WTC11 (cell line): ENCODE results near the gene SLC25A11. TPM values are rescaled to one million over a fixed set of nuclear protein-coding genes. Genes with fewer than 3 reads are reported as not detected.

Experiments
- ATAC-seq: fragments of 200-7000 bp; cut with Tn5 transposase; 2 replicates; pipeline ENCODE4 v1.10.0; 2021; ENCODE audit warnings: mild to moderate bottlenecking, moderate library complexity
- CTCF ChIA-PET: fragments of 300-600 bp; sonication (Branson Sonifier 250); formaldehyde crosslinking; loops from one replicate; lab custom pipeline; 2021; ENCODE audit warnings: antibody characterized with exemption; lab: Charles Lee
- POLR2A ChIA-PET: fragments of 350-600 bp; sonication (Branson Sonifier 250); formaldehyde crosslinking; loops from one replicate; lab custom pipeline; 2021; ENCODE audit warnings: antibody characterized with exemption; lab: Charles Lee
- DNase-seq: peaks from one replicate; pipeline ENCODE4 v3.0.0; 2021; ENCODE audit warnings: low spot score
- H3K27ac Mint-ChIP-seq: 2 replicates; pipeline ENCODE4 v1.8.0; 2021; ENCODE audit warnings: mixed read lengths
- H3K27me3 Mint-ChIP-seq: 2 replicates; pipeline ENCODE4 v1.8.0; 2021; ENCODE audit warnings: low read depth, mild to moderate bottlenecking, moderate library complexity, mixed read lengths
- H3K36me3 Mint-ChIP-seq: 2 replicates; pipeline ENCODE4 v1.8.0; 2021; ENCODE audit warnings: mixed read lengths
- H3K4me1 Mint-ChIP-seq: 2 replicates; pipeline ENCODE4 v1.8.0; 2022; ENCODE audit warnings: mixed read lengths
- H3K4me3 Mint-ChIP-seq: 2 replicates; pipeline ENCODE4 v1.8.0; 2021; ENCODE audit warnings: mild to moderate bottlenecking, moderate library complexity, mixed read lengths
- H3K9me3 Mint-ChIP-seq: 2 replicates; pipeline ENCODE4 v1.8.0; 2021; ENCODE audit warnings: mixed read lengths
- CREB1 ChIP-seq: sonication (generic); formaldehyde crosslinking; IDR thresholded peaks from 2 replicates; pipeline ENCODE4 v1.8.0; 2023; ENCODE audit warnings: mild to moderate bottlenecking, missing genetic modification reagents
- ESRRA ChIP-seq: sonication (generic); formaldehyde crosslinking; IDR thresholded peaks from 2 replicates; pipeline ENCODE4 v1.8.1; 2022; ENCODE audit warnings: mild to moderate bottlenecking, missing genetic modification reagents, borderline replicate concordance
- NFYB ChIP-seq: sonication (generic); formaldehyde crosslinking; conservative IDR thresholded peaks from 2 replicates; pipeline ENCODE4 v1.8.0; 2022; ENCODE audit warnings: low read depth, missing genetic modification reagents
- NR2C2 ChIP-seq: sonication (generic); formaldehyde crosslinking; IDR thresholded peaks from 2 replicates; pipeline ENCODE4 v1.8.0; 2022; ENCODE audit warnings: mild to moderate bottlenecking, missing genetic modification reagents
- RELA ChIP-seq: sonication (generic); formaldehyde crosslinking; IDR thresholded peaks from 2 replicates; pipeline ENCODE4 v1.8.1; 2022; ENCODE audit warnings: missing genetic modification reagents, mild to moderate bottlenecking, borderline replicate concordance
- SP1 ChIP-seq: sonication (generic); formaldehyde crosslinking; conservative IDR thresholded peaks from 2 replicates; pipeline ENCODE4 v1.8.1; 2022; ENCODE audit warnings: missing genetic modification reagents
- ZNF263 ChIP-seq: sonication (generic); formaldehyde crosslinking; IDR thresholded peaks from 2 replicates; pipeline ENCODE4 v1.8.1; 2022; ENCODE audit warnings: low read depth, mild to moderate bottlenecking, moderate library complexity, missing genetic modification reagents
- ZNF416 ChIP-seq: fragments of 250-450 bp; sonication (Bioruptor Pico); IDR thresholded peaks from 2 replicates; pipeline ENCODE4 v1.9.0; 2021; ENCODE audit warnings: mild to moderate bottlenecking, inconsistent platforms
- total RNA-seq: library from RNA; stranded (reverse); gene quantifications from 3 replicates; pipeline ENCODE4 v1.2.3, GENCODE V29; 2021
- TF ChIP-seq, protein P1 (sequence below): sonication (generic); formaldehyde crosslinking; IDR thresholded peaks from 2 replicates; pipeline ENCODE4 v1.8.0; 2022; ENCODE audit warnings: missing genetic modification reagents
- TF ChIP-seq, protein P2 (sequence below): sonication (generic); formaldehyde crosslinking; IDR thresholded peaks from 2 replicates; pipeline ENCODE4 v1.8.1; 2023; ENCODE audit warnings: mild to moderate bottlenecking, missing genetic modification reagents, moderate library complexity
- TF ChIP-seq, protein P3 (sequence below): fragments of 250-450 bp; sonication (Bioruptor Pico); IDR thresholded peaks from 2 replicates; pipeline ENCODE4 v1.9.0; 2021; ENCODE audit warnings: mild to moderate bottlenecking
- TF ChIP-seq, protein P4 (sequence below): sonication (generic); formaldehyde crosslinking; IDR thresholded peaks from 2 replicates; pipeline ENCODE4 v1.8.1; 2022; ENCODE audit warnings: missing genetic modification reagents, borderline replicate concordance
- TF ChIP-seq, protein P5 (sequence below): sonication (generic); formaldehyde crosslinking; IDR thresholded peaks from 2 replicates; pipeline ENCODE4 v1.8.1; 2022; ENCODE audit warnings: mild to moderate bottlenecking, missing genetic modification reagents, moderate library complexity, borderline replicate concordance

SLC25A11 gene
- total RNA-seq, 1 experiment from 2014 or later: 73.7 TPM

DNA sequence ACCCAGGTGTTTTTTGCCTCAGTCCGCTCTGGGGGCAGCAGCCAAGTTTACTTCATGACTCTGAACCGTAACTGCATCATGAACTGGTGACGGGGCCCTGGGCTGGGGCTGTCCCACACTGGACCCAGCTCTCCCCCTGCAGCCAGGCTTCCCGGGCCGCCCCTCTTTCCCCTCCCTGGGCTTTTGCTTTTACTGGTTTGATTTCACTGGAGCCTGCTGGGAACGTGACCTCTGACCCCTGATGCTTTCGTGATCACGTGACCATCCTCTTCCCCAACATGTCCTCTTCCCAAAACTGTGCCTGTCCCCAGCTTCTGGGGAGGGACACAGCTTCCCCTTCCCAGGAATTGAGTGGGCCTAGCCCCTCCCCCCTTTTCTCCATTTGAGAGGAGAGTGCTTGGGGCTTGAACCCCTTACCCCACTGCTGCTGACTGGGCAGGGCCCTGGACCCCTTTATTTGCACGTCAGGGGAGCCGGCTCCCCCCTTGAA is 42.6 kb downstream of the SLC25A11 start:
- H3K27me3 Mint-ChIP-seq: peaks cover 5% of the 10 kb centered on the region
- H3K4me3 Mint-ChIP-seq: no peak overlapping the region
- DNase-seq: no peak
- CTCF ChIA-PET: interaction anchor here (0.6 to 1.5 kb wide), 4 partner anchors 12 to 108 kb away, joined by 3 to 9 read pairs (median 4); no protein-coding TSS in a partner anchor
- H3K36me3 Mint-ChIP-seq: peaks cover 11% of the 10 kb centered on the region; the same call in 1 of the 2 replicates
- H3K27ac Mint-ChIP-seq: no peak overlapping the region
- TF ChIP-seq, protein P1, sequence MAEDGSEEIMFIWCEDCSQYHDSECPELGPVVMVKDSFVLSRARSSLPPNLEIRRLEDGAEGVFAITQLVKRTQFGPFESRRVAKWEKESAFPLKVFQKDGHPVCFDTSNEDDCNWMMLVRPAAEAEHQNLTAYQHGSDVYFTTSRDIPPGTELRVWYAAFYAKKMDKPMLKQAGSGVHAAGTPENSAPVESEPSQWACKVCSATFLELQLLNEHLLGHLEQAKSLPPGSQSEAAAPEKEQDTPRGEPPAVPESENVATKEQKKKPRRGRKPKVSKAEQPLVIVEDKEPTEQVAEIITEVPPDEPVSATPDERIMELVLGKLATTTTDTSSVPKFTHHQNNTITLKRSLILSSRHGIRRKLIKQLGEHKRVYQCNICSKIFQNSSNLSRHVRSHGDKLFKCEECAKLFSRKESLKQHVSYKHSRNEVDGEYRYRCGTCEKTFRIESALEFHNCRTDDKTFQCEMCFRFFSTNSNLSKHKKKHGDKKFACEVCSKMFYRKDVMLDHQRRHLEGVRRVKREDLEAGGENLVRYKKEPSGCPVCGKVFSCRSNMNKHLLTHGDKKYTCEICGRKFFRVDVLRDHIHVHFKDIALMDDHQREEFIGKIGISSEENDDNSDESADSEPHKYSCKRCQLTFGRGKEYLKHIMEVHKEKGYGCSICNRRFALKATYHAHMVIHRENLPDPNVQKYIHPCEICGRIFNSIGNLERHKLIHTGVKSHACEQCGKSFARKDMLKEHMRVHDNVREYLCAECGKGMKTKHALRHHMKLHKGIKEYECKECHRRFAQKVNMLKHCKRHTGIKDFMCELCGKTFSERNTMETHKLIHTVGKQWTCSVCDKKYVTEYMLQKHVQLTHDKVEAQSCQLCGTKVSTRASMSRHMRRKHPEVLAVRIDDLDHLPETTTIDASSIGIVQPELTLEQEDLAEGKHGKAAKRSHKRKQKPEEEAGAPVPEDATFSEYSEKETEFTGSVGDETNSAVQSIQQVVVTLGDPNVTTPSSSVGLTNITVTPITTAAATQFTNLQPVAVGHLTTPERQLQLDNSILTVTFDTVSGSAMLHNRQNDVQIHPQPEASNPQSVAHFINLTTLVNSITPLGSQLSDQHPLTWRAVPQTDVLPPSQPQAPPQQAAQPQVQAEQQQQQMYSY: no peak
- TF ChIP-seq SP1 (CRISPR knock-in tag) (no peak), NR2C2 (CRISPR knock-in tag) (peak; percentile 29; the same call in 1 of the 2 replicates)
- TF ChIP-seq, protein P2, sequence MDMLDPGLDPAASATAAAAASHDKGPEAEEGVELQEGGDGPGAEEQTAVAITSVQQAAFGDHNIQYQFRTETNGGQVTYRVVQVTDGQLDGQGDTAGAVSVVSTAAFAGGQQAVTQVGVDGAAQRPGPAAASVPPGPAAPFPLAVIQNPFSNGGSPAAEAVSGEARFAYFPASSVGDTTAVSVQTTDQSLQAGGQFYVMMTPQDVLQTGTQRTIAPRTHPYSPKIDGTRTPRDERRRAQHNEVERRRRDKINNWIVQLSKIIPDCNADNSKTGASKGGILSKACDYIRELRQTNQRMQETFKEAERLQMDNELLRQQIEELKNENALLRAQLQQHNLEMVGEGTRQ (CRISPR knock-in tag): peak; percentile 66
- no peak for ATAC-seq
- peaks cover 10% of the 10 kb centered on the region; the same call in 1 of the 2 replicates for H3K4me1 Mint-ChIP-seq
- POLR2A ChIA-PET: interaction anchor here (0.6 to 0.7 kb wide), 2 partner anchors 69 to 1363 kb away, joined by 3 to 4 read pairs; no protein-coding TSS in a partner anchor
- H3K9me3 Mint-ChIP-seq: no peaks in the 10 kb centered on the region

DNA sequence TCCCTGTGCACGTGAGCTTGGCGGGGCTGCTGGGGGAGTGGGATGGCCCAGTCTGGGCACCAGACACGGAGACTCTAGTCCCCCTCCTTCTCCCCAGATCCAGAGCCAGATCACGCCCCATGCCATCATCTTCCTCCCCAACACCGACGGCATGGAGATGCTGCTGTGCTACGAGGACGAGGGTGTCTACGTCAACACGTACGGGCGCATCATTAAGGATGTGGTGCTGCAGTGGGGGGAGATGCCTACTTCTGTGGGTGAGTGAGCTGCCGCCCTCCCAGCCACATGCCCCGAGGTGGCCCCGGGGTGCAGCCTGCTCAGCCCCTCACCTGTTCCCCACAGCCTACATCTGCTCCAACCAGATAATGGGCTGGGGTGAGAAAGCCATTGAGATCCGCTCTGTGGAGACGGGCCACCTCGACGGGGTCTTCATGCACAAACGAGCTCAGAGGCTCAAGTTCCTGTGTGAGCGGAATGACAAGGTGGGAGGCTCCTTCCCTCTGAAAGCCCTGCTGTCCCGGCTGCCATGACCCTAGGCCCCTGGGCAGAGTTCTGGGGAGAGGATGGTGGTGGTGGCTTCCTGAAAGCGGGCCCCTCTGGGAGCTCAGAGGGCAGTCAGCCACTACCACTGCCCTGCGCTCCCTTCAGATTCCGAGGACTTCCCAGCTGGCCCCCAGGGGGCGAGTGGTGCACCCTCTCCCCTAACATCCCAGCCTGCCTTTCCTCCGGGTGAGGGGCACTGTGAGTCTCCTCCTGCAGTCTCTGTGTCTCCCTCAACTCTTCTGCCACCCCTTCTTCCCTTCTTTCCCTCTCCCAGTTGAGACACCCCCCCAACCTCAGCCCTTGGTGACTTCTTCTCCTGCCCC is 43.3 kb downstream of the SLC25A11 start:
- no peak for DNase-seq

DNA sequence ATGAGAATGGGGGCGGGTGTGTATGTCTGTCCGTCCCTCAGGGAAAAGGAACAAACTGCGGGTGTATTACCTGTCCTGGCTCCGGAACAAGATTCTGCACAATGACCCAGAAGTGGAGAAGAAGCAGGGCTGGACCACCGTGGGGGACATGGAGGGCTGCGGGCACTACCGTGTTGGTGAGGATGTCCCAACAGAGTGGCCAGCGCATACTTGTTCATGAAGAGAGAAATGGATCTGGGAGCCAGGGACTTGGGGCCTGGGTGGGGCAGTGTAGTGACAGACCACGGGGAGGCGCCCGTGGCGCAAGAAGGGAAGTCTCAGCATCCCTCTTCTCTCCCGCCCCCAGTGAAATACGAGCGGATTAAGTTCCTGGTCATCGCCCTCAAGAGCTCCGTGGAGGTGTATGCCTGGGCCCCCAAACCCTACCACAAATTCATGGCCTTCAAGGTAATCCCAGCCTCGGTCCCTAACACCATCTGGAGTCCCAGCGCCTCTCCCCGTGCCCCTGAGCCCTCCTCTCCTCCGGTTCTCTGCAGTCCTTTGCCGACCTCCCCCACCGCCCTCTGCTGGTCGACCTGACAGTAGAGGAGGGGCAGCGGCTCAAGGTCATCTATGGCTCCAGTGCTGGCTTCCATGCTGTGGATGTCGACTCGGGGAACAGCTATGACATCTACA is 44.1 kb downstream of the SLC25A11 start:
- H3K4me3 Mint-ChIP-seq: no peak overlapping the region
- CTCF ChIA-PET: interaction anchor here (0.7 to 1.5 kb wide), 6 partner anchors 13 to 186 kb away, joined by 3 to 9 read pairs (median 4); partner anchors contain the start of genes ARRB2 and SPAG7
- H3K9me3 Mint-ChIP-seq: no peaks in the 10 kb centered on the region
- POLR2A ChIA-PET: no interaction called here
- H3K27ac Mint-ChIP-seq: no peak overlapping the region
- peaks cover 11% of the 10 kb centered on the region; the same call in 1 of the 2 replicates for H3K36me3 Mint-ChIP-seq
- peaks cover 5% of the 10 kb centered on the region for H3K27me3 Mint-ChIP-seq
- no peak for TF ChIP-seq NFYB (CRISPR knock-in tag)
- no peak for TF ChIP-seq NR2C2 (CRISPR knock-in tag)
- TF ChIP-seq, protein P3, sequence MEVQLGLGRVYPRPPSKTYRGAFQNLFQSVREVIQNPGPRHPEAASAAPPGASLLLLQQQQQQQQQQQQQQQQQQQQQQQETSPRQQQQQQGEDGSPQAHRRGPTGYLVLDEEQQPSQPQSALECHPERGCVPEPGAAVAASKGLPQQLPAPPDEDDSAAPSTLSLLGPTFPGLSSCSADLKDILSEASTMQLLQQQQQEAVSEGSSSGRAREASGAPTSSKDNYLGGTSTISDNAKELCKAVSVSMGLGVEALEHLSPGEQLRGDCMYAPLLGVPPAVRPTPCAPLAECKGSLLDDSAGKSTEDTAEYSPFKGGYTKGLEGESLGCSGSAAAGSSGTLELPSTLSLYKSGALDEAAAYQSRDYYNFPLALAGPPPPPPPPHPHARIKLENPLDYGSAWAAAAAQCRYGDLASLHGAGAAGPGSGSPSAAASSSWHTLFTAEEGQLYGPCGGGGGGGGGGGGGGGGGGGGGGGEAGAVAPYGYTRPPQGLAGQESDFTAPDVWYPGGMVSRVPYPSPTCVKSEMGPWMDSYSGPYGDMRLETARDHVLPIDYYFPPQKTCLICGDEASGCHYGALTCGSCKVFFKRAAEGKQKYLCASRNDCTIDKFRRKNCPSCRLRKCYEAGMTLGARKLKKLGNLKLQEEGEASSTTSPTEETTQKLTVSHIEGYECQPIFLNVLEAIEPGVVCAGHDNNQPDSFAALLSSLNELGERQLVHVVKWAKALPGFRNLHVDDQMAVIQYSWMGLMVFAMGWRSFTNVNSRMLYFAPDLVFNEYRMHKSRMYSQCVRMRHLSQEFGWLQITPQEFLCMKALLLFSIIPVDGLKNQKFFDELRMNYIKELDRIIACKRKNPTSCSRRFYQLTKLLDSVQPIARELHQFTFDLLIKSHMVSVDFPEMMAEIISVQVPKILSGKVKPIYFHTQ: no peak
- TF ChIP-seq RELA (CRISPR knock-in tag): no peak
- no peak for TF ChIP-seq ZNF263 (CRISPR knock-in tag)
- TF ChIP-seq, protein P4, sequence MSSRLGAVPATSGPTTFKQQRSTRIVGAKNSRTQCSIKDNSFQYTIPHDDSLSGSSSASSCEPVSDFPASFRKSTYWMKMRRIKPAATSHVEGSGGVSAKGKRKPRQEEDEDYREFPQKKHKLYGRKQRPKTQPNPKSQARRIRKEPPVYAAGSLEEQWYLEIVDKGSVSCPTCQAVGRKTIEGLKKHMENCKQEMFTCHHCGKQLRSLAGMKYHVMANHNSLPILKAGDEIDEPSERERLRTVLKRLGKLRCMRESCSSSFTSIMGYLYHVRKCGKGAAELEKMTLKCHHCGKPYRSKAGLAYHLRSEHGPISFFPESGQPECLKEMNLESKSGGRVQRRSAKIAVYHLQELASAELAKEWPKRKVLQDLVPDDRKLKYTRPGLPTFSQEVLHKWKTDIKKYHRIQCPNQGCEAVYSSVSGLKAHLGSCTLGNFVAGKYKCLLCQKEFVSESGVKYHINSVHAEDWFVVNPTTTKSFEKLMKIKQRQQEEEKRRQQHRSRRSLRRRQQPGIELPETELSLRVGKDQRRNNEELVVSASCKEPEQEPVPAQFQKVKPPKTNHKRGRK (CRISPR knock-in tag): no peak
- TF ChIP-seq, protein P1: no peak
- H3K4me1 Mint-ChIP-seq: peaks cover 9% of the 10 kb centered on the region; the same call in 1 of the 2 replicates
- peak; percentile 38 for ATAC-seq
- peak; percentile 78 for DNase-seq

More for the DNA sequence above, 43.3 kb downstream of the SLC25A11 start:
- peaks cover 10% of the 10 kb centered on the region; the same call in 1 of the 2 replicates for H3K4me1 Mint-ChIP-seq
- H3K9me3 Mint-ChIP-seq: no peaks in the 10 kb centered on the region
- no peak overlapping the region for H3K4me3 Mint-ChIP-seq
- H3K36me3 Mint-ChIP-seq: peaks cover 11% of the 10 kb centered on the region; the same call in 1 of the 2 replicates
- H3K27ac Mint-ChIP-seq: no peak overlapping the region
- ChIA-PET POLR2A (interaction anchor here (0.6 kb wide), 1 partner anchor 70 kb away, joined by 3 read pairs; no protein-coding TSS in a partner anchor), CTCF (interaction anchor here (0.8 to 1.5 kb wide), 5 partner anchors 13 to 107 kb away, joined by 3 to 9 read pairs (median 4); partner anchors contain the start of gene SPAG7)
- TF ChIP-seq CREB1 (CRISPR knock-in tag) (no peak), SP1 (CRISPR knock-in tag) (no peak), ESRRA (peak; percentile 61; the same call in 1 of the 2 replicates), ZNF416 (CRISPR knock-in tag) (no peak)
- TF ChIP-seq, protein P5, sequence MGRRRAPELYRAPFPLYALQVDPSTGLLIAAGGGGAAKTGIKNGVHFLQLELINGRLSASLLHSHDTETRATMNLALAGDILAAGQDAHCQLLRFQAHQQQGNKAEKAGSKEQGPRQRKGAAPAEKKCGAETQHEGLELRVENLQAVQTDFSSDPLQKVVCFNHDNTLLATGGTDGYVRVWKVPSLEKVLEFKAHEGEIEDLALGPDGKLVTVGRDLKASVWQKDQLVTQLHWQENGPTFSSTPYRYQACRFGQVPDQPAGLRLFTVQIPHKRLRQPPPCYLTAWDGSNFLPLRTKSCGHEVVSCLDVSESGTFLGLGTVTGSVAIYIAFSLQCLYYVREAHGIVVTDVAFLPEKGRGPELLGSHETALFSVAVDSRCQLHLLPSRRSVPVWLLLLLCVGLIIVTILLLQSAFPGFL (CRISPR knock-in tag): no peak
- no peak for ATAC-seq
- H3K27me3 Mint-ChIP-seq: peaks cover 5% of the 10 kb centered on the region
